Transverse colon (tissue), 3 donors: ENCODE data around the gene BET1L.

ENCODE experiments used
- CTCF ChIP-seq, 5 experiments: fragments of 200-600 bp in 3 of 5; fragments of 450-650 bp in 2 of 5; sonication (generic) in 3 of 5; IDR thresholded peaks; 1 replicate in 2 of 5; 2 replicates in 3 of 5; pipeline ENCODE4 v1.5.1; 2016 to 2017; ENCODE audit warnings: antibody characterized with exemption in 5 of 5, inconsistent platforms in 3 of 5, mild to moderate bottlenecking in 2 of 5, moderate library complexity in 1 of 5
- POLR2A ChIP-seq: fragments of 450-650 bp; IDR thresholded peaks from one replicate; pipeline ENCODE4 v1.6.1; 2016; ENCODE audit warnings: antibody characterized with exemption, mild to moderate bottlenecking, moderate library complexity

GRCh38 chr11:251550-251949, 44.4 kb upstream of the BET1L start:
- no peak for TF ChIP-seq CTCF (IDR thresholded peaks at IDR 0.05)
- TF ChIP-seq POLR2A, result no peak
